ENCODE data around the gene TRIM44.

- TF ChIP-seq CTCF (conservative IDR thresholded peaks at IDR 0.05) (no peak), ZFX (IDR thresholded peaks at IDR 0.05) (no peak)
These were observed 152.2 kb downstream of the TRIM44 start for GRCh38 chr11:35814720-35815305.

All from C4-2B (cell line).